EH (cell line): ENCODE data around the gene MPI.

ENCODE experiments used
- DNase-seq: peaks from one replicate; pipeline ENCODE4 v3.0.0-alpha.2; 2015; ENCODE audit warnings: low read depth

The MPI gene

GRCh38 chr15:74937590-74938371 lies 47.9 kb downstream of the MPI start, which contains the start of gene COX5A:
TSS of gene COX5A (minus strand) at chr15:74938073. CDS start at chr15:74938014, 59 bp downstream.
- peak; percentile 97 for DNase-seq

DNA sequence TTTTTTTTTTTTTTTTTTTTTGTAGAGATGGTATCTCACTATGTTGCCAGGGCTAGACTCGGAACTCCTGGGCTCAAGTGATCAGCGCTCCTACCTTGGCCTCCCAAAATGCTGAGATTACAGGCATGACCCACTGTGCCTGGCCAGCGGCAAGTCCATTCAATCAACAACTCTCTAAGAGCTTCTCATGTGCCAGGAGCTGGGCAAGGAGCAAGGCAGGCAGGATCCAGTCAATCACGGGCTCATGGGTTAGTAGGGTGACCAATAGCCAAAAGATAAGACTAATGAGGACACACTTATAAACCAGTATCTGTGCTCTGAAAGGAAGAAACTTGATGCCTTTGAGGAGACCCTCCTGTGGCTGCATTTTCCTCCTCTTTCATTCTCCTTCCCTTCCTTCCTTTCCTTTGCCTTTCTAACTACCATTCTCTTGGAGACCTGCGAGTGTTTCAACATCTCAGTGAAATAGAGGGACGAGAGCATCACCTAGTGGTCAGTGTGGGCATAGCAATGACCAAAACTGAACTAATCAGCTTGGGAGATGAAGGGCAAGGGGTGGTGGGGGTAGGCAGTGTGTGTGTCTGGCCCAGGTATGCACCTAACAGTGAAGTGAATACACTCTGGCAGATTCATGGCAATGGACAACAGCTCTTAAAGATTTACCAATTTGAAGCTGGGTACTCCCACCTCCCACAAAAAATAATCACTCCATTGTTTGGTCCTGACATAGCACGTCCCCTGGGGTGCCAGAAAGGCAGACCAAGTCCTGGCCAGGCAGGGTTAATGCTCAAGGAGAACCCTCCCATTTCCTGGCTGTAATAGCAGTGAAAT lies 60.5 kb downstream of the MPI start:
- peak; percentile 75 for DNase-seq

GRCh38 chr15:74951006-74951405 lies 61.2 kb downstream of the MPI start:
- no peak for DNase-seq
